Measurements from ENCODE around the gene HBE1.

HBE1 gene

DNA sequence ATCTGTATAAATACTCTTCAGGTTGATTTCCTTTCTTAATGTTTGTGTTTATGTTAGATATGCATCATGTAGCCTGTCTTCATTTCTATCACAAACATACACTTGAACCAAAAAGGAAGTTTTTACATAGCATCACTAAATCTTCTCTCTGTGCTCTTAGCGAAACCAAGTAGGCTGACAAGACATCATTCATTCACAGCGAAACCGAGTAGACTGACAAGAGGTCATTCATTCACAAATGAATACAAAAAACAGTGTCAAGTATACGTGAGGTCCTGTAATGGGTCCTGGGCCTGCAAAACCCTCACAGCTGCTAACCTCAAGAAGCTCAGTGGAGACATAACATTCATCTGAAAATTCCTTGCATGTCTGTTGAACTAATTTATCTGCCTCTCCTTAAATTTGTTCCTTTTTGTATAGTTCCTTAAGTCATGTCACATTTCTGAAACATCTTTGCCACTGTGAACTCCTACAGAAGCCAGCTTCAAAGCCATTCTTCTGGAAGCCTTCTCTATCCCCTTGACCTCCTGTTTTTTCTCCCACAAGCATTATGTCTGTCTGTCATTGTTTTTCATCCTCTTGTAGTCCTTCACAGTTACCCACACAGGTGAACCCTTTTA lies 9.8 kb upstream of the HBE1 start:
- TF ChIP-seq, protein P1, sequence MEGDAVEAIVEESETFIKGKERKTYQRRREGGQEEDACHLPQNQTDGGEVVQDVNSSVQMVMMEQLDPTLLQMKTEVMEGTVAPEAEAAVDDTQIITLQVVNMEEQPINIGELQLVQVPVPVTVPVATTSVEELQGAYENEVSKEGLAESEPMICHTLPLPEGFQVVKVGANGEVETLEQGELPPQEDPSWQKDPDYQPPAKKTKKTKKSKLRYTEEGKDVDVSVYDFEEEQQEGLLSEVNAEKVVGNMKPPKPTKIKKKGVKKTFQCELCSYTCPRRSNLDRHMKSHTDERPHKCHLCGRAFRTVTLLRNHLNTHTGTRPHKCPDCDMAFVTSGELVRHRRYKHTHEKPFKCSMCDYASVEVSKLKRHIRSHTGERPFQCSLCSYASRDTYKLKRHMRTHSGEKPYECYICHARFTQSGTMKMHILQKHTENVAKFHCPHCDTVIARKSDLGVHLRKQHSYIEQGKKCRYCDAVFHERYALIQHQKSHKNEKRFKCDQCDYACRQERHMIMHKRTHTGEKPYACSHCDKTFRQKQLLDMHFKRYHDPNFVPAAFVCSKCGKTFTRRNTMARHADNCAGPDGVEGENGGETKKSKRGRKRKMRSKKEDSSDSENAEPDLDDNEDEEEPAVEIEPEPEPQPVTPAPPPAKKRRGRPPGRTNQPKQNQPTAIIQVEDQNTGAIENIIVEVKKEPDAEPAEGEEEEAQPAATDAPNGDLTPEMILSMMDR (IDR thresholded peaks at IDR 0.05), result no peak

DNA sequence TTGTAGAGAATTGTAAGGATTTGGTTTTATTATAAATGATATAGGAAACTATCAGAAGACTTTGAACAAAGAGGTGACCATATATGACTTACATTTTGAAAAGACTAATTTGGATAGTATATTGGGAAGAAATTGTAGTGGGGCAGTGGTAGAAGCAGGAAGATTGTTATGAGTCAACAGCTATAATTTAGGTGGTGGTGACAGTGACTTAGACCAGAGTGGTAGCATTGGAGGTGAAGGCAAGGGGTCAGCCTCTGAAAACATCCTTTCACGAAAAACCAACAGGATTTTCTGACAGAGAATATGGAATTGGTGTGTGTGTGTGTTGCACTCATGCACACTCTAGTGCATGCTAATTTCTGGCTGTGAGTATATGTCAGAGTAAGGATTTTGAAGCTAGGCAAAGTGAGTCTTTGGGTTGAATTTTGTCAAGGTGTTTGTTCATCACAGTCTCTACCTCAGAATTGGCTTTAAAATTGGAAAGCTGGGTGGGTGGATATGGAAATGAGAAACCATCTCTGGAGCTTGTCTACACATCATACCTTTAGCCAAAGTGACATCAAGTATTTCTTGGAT lies 8.2 kb upstream of the HBE1 start:
- TF ChIP-seq, protein P1 (IDR thresholded peaks at IDR 0.05), result no peak

More for the DNA sequence above, 9.8 kb upstream of the HBE1 start:
- no peak for DNase-seq (ENCODE audit: low spot score)
- no peak overlapping the region for H3K4me3 ChIP-seq
- no peak overlapping the region for H3K27ac ChIP-seq

DNA sequence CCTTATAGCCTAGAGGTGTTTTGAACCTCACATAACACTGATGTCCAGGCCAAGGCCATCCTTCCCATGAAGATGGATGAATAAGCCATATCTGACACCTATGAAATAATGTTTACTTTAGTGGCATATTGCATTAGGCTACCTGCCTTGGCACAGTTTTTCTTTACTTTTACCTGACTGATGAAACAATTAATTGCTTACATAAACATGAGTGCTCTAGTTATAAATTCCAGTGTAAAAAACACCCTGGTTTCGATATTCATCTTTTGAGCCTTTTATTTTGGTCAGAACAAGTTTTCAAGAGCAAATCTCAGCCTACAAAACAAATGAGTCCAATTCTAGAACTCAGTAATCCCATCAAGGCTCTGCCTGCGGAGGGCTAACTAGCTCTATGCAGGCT lies 7.0 kb upstream of the HBE1 start:
- H3K4me3 ChIP-seq, result no peak overlapping the region
- no peak overlapping the region for H3K27ac ChIP-seq
- TF ChIP-seq, protein P1 (IDR thresholded peaks at IDR 0.05), result no peak
- no peak for DNase-seq (ENCODE audit: low spot score)

More for the DNA sequence above, 8.2 kb upstream of the HBE1 start:
- DNase-seq (ENCODE audit: low spot score), result no peak
- Histone ChIP-seq H3K27ac (no peak overlapping the region), H3K4me3 (no peak overlapping the region)

DNA sequence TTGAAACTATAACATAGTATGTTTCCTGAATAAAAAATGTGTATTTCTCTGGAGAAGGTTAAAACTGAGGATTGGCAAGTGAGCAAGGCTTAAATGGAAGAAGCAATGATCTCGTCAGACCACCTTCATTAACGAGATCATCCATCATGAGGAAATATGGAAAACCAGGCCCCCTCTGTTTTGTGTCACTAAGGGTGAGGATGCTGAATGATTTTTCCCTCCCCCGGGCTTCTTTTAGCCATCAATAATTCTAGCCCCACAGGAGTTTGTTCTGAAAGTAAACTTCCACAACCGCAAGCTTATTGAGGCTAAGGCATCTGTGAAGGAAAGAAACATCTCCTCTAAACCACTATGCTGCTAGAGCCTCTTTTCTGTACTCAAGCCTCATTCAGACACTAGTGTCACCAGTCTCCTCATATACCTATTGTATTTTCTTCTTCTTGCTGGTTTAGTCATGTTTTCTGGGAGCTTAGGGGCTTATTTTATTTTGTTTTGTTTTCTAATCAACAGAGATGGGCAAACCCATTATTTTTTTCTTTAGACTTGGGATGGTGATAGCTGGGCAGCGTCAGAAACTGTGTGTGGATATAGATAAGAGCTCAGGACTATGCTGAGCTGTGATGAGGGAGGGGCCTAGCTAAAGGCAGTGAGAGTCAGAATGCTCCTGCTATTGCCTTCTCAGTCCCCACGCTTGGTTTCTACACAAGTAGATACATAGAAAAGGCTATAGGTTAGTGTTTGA lies 5.8 kb upstream of the HBE1 start:
- no peak for DNase-seq (ENCODE audit: low spot score)
- TF ChIP-seq, protein P1 (IDR thresholded peaks at IDR 0.05), result no peak
- Histone ChIP-seq H3K27ac (no peak overlapping the region), H3K4me3 (no peak overlapping the region)

DNA sequence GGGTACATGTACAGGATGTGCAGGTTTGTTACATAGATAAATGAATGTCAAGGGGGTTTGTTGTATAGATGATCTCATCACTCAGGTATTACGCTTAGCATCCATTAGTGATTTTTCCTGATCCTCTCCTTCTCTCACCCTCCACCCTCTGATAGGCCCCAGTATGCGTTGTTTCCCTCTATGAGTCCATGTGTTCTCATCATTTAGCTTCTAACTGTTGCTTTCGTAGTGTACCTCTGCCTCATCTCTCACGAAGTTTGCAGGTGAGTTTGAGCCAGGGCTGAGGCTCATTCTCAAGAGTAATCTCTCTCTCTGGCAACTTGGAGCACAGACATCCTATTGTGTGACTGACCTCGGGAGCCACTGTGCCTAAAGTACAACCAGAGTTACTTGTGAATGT lies 4.7 kb upstream of the HBE1 start:
- Histone ChIP-seq H3K4me3 (no peak overlapping the region), H3K27ac (no peak overlapping the region)
- no peak for DNase-seq (ENCODE audit: low spot score)
- TF ChIP-seq, protein P1 (IDR thresholded peaks at IDR 0.05), result no peak

DNA sequence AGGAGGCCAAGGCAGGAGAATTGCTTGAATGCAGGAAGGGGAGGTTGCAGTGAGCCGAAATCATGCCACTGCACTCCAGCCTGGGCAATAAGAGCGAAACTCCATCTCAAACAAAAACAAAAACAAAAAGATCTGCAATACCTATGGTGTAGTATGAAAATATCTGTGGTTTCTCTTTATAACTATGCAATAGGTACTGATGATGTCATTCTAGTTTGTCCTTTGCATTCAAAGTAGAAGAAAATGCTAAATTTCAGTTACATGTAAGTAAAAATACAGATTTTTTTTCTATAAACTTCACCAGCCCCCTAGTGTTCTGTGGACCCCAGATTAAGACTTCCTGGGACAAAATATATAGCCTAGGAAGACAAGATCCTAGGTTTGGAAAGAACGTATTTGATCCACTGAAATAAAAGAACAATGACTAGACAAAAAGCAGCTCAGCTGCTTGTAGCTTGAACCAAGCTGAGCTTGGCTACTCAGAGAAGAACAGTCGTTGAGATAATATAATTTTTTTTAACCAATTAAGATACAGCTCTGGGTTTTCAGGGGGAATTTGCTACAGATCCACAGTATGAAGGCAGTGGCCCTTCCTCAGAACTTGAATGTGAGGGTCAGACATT lies 2.8 kb upstream of the HBE1 start:
- TF ChIP-seq, protein P1 (IDR thresholded peaks at IDR 0.05), result no peak
- no peak overlapping the region for H3K27ac ChIP-seq
- no peak overlapping the region for H3K4me3 ChIP-seq
- no peak for DNase-seq (ENCODE audit: low spot score)
